H9 (cell line): ENCODE measurements around the gene C18orf63. TPM values are rescaled to one million over a fixed set of nuclear protein-coding genes. Genes with fewer than 3 reads are reported as not detected.

Experiments used
- DNase-seq: peaks from one replicate; pipeline ENCODE4 v3.0.0-alpha.2; 2017
- H2AFZ ChIP-seq: one replicate; pipeline ENCODE4 v1.6.1; 2013; ENCODE audit warnings: mild to moderate bottlenecking, low read length, control low read depth, moderate library complexity
- H2AK5ac ChIP-seq: 2 replicates; pipeline ENCODE4 v1.6.1; 2013; ENCODE audit warnings: low read length, control low read depth, mixed read lengths; ENCODE audit not compliant: insufficient read length
- H2BK120ac ChIP-seq: one replicate; pipeline ENCODE4 v1.6.1; 2013; ENCODE audit warnings: low read depth, mild to moderate bottlenecking, low read length, control low read depth, inconsistent platforms; ENCODE audit not compliant: poor library complexity, severe bottlenecking
- H2BK12ac ChIP-seq: 2 replicates; pipeline ENCODE4 v1.6.1; 2013; ENCODE audit warnings: low read length, control low read depth, mixed read lengths, low read depth; ENCODE audit not compliant: insufficient read length
- H2BK15ac ChIP-seq: 2 replicates; pipeline ENCODE4 v1.6.1; 2013; ENCODE audit warnings: low read depth, low read length, control low read depth
- H2BK20ac ChIP-seq: one replicate; pipeline ENCODE4 v1.6.1; 2013; ENCODE audit warnings: low read depth, mild to moderate bottlenecking, low read length, control low read depth, inconsistent platforms; ENCODE audit not compliant: poor library complexity, severe bottlenecking
- H2BK5ac ChIP-seq: 2 replicates; pipeline ENCODE4 v1.6.1; 2013; ENCODE audit warnings: low read length, control low read depth, mixed read lengths; ENCODE audit not compliant: insufficient read length
- H3K14ac ChIP-seq: 2 replicates; pipeline ENCODE4 v1.6.1; 2013; ENCODE audit warnings: low read length, control low read depth; ENCODE audit not compliant: insufficient read depth
- H3K18ac ChIP-seq: 2 replicates; pipeline ENCODE4 v1.6.1; 2013; ENCODE audit warnings: low read depth, mild to moderate bottlenecking, mixed read lengths, low read length, control low read depth; ENCODE audit not compliant: insufficient read length
- H3K23ac ChIP-seq: 2 replicates; pipeline ENCODE4 v1.6.1; 2013; ENCODE audit warnings: low read length, control low read depth, mixed read lengths, low read depth; ENCODE audit not compliant: insufficient read length
- H3K23me2 ChIP-seq: 2 replicates; pipeline ENCODE4 v1.6.1; 2013; ENCODE audit warnings: low read depth, mild to moderate bottlenecking, mixed read lengths, low read length, control low read depth; ENCODE audit not compliant: insufficient read length, poor library complexity, severe bottlenecking
- H3K27ac ChIP-seq: 2 replicates; pipeline ENCODE4 v1.5.1; 2013; ENCODE audit warnings: low read length, control low read depth, mixed read lengths, low read depth; ENCODE audit not compliant: insufficient read length
- H3K27me3 ChIP-seq: 2 replicates; pipeline ENCODE4 v1.6.1; 2013; ENCODE audit warnings: low read length, control low read depth, inconsistent platforms; ENCODE audit not compliant: insufficient read depth
- H3K4ac ChIP-seq: 2 replicates; pipeline ENCODE4 v1.6.1; 2013; ENCODE audit warnings: low read depth, mild to moderate bottlenecking, control low read depth, inconsistent platforms, low read length, moderate library complexity
- H3K4me1 ChIP-seq: 2 replicates; pipeline ENCODE4 v1.6.1; 2013; ENCODE audit warnings: low read length, control low read depth, inconsistent platforms; ENCODE audit not compliant: insufficient read depth
- H3K4me2 ChIP-seq: 2 replicates; pipeline ENCODE4 v1.6.1; 2013; ENCODE audit warnings: low read length, control low read depth, mixed read lengths; ENCODE audit not compliant: insufficient read length, insufficient read depth
- H3K56ac ChIP-seq: 2 replicates; pipeline ENCODE4 v1.6.1; 2013; ENCODE audit warnings: low read depth, mild to moderate bottlenecking, mixed read lengths, low read length, control low read depth; ENCODE audit not compliant: insufficient read length
- H3K79me1 ChIP-seq: 2 replicates; pipeline ENCODE4 v1.6.1; 2013; ENCODE audit warnings: low read depth, mild to moderate bottlenecking, moderate library complexity, low read length, control low read depth, inconsistent platforms; ENCODE audit not compliant: insufficient read depth, poor library complexity, severe bottlenecking
- H3K79me2 ChIP-seq: 2 replicates; pipeline ENCODE4 v1.6.1; 2013; ENCODE audit warnings: low read length, control low read depth, inconsistent platforms; ENCODE audit not compliant: insufficient read depth
- H3K9ac ChIP-seq: 2 replicates; pipeline ENCODE4 v1.6.1; 2013; ENCODE audit warnings: low read length, control low read depth, mixed read lengths; ENCODE audit not compliant: insufficient read length; ENCODE audit errors: extremely low read depth
- H3K9me3 ChIP-seq: one replicate; pipeline ENCODE4 v1.6.1; 2013; ENCODE audit warnings: low read depth, low read length, inconsistent platforms; ENCODE audit not compliant: control insufficient read depth
- H3T11ph ChIP-seq: one replicate; pipeline ENCODE4 v1.6.1; 2013; ENCODE audit warnings: mild to moderate bottlenecking, low read length, control low read depth, inconsistent platforms
- H4K20me1 ChIP-seq: one replicate; pipeline ENCODE4 v1.6.1; 2013; ENCODE audit not compliant: control insufficient read depth, insufficient read length, insufficient read depth
- H4K5ac ChIP-seq: 2 replicates; pipeline ENCODE4 v1.6.1; 2013; ENCODE audit warnings: low read depth, mild to moderate bottlenecking, mixed read lengths, low read length, control low read depth; ENCODE audit not compliant: insufficient read length
- H4K8ac ChIP-seq: replicated peaks from 2 replicates; pipeline ENCODE4 v1.6.1; 2013; ENCODE audit warnings: low read length, control low read depth, mixed read lengths, low read depth; ENCODE audit not compliant: insufficient read length
- H4K91ac ChIP-seq: 2 replicates; pipeline ENCODE4 v1.6.1; 2013; ENCODE audit warnings: low read depth, mild to moderate bottlenecking, moderate library complexity, mixed read lengths, low read length, control low read depth; ENCODE audit not compliant: insufficient read length
- H3K27ac Mint-ChIP-seq, 3 experiments: 2 replicates in 2 of 3; 3 replicates in 1 of 3; pipeline ENCODE4 v1.8.0; 2020 to 2021; ENCODE audit warnings: mixed read lengths in 3 of 3, mild to moderate bottlenecking in 1 of 3, moderate library complexity in 1 of 3
- H3K27me3 Mint-ChIP-seq: 2 replicates; pipeline ENCODE4 v1.8.0; 2021; ENCODE audit warnings: low read depth, mild to moderate bottlenecking, moderate library complexity, mixed read lengths
- H3K36me3 Mint-ChIP-seq, 3 experiments: 2 replicates in 2 of 3; 3 replicates in 1 of 3; pipeline ENCODE4 v1.8.0; 2020 to 2021; ENCODE audit warnings: low read depth in 3 of 3, mixed read lengths in 3 of 3; ENCODE audit not compliant: insufficient read depth in 1 of 3
- H3K4me1 Mint-ChIP-seq, 2 experiments: 2 replicates each; pipeline ENCODE4 v1.8.0; 2020; ENCODE audit warnings: mixed read lengths in 2 of 2
- H3K4me3 Mint-ChIP-seq, 2 experiments: 2 replicates in 1 of 2; 3 replicates in 1 of 2; pipeline ENCODE4 v1.8.0; 2020 to 2021; ENCODE audit warnings: mild to moderate bottlenecking in 2 of 2, mixed read lengths in 2 of 2, moderate library complexity in 1 of 2
- H3K9me3 Mint-ChIP-seq, 2 experiments: 2 replicates in 1 of 2; 3 replicates in 1 of 2; pipeline ENCODE4 v1.8.0; 2020; ENCODE audit warnings: mild to moderate bottlenecking in 2 of 2, mixed read lengths in 2 of 2, moderate library complexity in 1 of 2
- CTCF ChIP-seq: fragments of 200-600 bp; sonication (generic); conservative IDR thresholded peaks from 3 replicates; pipeline ENCODE4 v1.8.0; 2021; ENCODE audit warnings: antibody characterized with exemption, mild to moderate bottlenecking
- WGBS: extraction: QIAGEN DNeasy Blood & Tissue Kit; methylation state at CpG from one replicate; pipeline ENCODE4 v1.1.7; 2013; ENCODE audit warnings: missing lambda C conversion rate, low lambda C conversion rate, mixed read lengths; ENCODE audit not compliant: insufficient read length; ENCODE audit errors: extremely low coverage; 5-methylcytosine and 5-hydroxymethylcytosine counted together
- total RNA-seq: library from RNA; stranded (reverse); gene quantifications from 2 replicates; pipeline ENCODE4 v1.2.1, GENCODE V29; 2021

The C18orf63 gene
- total RNA-seq, 1 experiment from 2014 or later = not detected

GRCh38 chr18:74395006-74395405, 79.4 kb downstream of the C18orf63 start:
- H4K8ac ChIP-seq = no peak overlapping the region
- H4K5ac ChIP-seq = no peak overlapping the region
- DNase-seq = no peak
- no peaks in the 10 kb centered on the region for H3K23me2 ChIP-seq
- no peak overlapping the region for H2BK120ac ChIP-seq
- Mint-ChIP-seq H3K9me3 (no peaks in the 10 kb centered on the region), H3K27ac (no peak overlapping the region), H3K4me3 (no peak overlapping the region), H3K27me3 (peaks cover 2% of the 10 kb centered on the region; the same call in 1 of the 2 replicates), H3K36me3 (no peaks in the 10 kb centered on the region), H3K4me1 (peaks cover 4% of the 10 kb centered on the region in 2 experiments; a peak in 2 of 4 replicates)
- no peak for TF ChIP-seq CTCF
- no peak overlapping the region for H2BK12ac ChIP-seq
- H3K23ac ChIP-seq = no peak overlapping the region
- no peak overlapping the region for H4K91ac ChIP-seq
- H4K20me1 ChIP-seq = no peaks in the 10 kb centered on the region
- no peak overlapping the region for H2AFZ ChIP-seq
- no peak overlapping the region for H3T11ph ChIP-seq
- no peak overlapping the region for H3K56ac ChIP-seq
- no peak overlapping the region for H3K4ac ChIP-seq
- no peaks in the 10 kb centered on the region for H3K79me1 ChIP-seq
- H3K18ac ChIP-seq = no peak overlapping the region
- WGBS = no CpG with 5 or more reads among the region's 7 CpGs
- H3K27me3 ChIP-seq = no peaks in the 10 kb centered on the region
- H3K14ac ChIP-seq = no peak overlapping the region
- H2BK20ac ChIP-seq = no peak overlapping the region
- no peak overlapping the region for H2AK5ac ChIP-seq
- no peak overlapping the region for H3K4me2 ChIP-seq
- H2BK5ac ChIP-seq = no peak overlapping the region
- H3K4me1 ChIP-seq = no peaks in the 10 kb centered on the region
- H3K9me3 ChIP-seq = no peaks in the 10 kb centered on the region
- H3K9ac ChIP-seq = no peak overlapping the region
- H2BK15ac ChIP-seq = no peak overlapping the region
- H3K27ac ChIP-seq = no peak overlapping the region
- no peaks in the 10 kb centered on the region for H3K79me2 ChIP-seq
